Lower leg skin (tissue), 4 donors: Measurements from ENCODE around the gene HMGA1. TPM values are rescaled to one million over a fixed set of nuclear protein-coding genes. Genes with fewer than 3 reads are reported as not detected.
"Not testable (repeated sequence)": the region's sequence is repeated elsewhere in the genome, so short reads cannot be mapped to it uniquely, and the experiment has no call there.

Source experiments
- DNase-seq, 2 donors: peaks; one replicate each; pipeline ENCODE4 v3.0.0-alpha.2; 2019; ENCODE audit warnings: low spot score in 2 of 2
- H3K4me3 ChIP-seq: fragments of 200-600 bp; sonication (generic); 2 replicates; pipeline ENCODE4 v1.5.1; 2017; ENCODE audit warnings: mild to moderate bottlenecking, low read depth; ENCODE audit not compliant: poor library complexity, severe bottlenecking
- POLR2A ChIP-seq, 2 donors: fragments of 450-650 bp; IDR thresholded peaks; one replicate each; pipeline ENCODE4 v1.6.1; 2016 to 2017; ENCODE audit warnings: antibody characterized with exemption in 2 of 2, mild to moderate bottlenecking in 1 of 2, moderate library complexity in 1 of 2
- WGBS, 2 donors: methylation state at CpG; one replicate each; pipeline ENCODE4 v1.1.5; 2018; 5-methylcytosine and 5-hydroxymethylcytosine counted together
- intact Hi-C: fragments of 100-400 bp; cut with DNase I; formaldehyde crosslinking; loops from one replicate; pipeline ENCODE4 v1.15.0; 2023; ENCODE audit warnings: low total_unique reads
- total RNA-seq, 4 donors: library from RNA; depleted of rRNA; stranded (reverse); fragments of >200 nt; gene quantifications; one replicate each; pipeline ENCODE4 v1.1.0, GENCODE V29; 2016
- TF ChIP-seq, protein P1 (sequence below), 3 donors: fragments of 450-650 bp; IDR thresholded peaks; one replicate each; pipeline ENCODE4 v1.5.1; 2016; ENCODE audit warnings: antibody characterized with exemption in 3 of 3, mild to moderate bottlenecking in 3 of 3, moderate library complexity in 2 of 3

Gene HMGA1
- total RNA-seq, 4 donors from 2014 or later = 134 to 188 (median 167) TPM

DNA sequence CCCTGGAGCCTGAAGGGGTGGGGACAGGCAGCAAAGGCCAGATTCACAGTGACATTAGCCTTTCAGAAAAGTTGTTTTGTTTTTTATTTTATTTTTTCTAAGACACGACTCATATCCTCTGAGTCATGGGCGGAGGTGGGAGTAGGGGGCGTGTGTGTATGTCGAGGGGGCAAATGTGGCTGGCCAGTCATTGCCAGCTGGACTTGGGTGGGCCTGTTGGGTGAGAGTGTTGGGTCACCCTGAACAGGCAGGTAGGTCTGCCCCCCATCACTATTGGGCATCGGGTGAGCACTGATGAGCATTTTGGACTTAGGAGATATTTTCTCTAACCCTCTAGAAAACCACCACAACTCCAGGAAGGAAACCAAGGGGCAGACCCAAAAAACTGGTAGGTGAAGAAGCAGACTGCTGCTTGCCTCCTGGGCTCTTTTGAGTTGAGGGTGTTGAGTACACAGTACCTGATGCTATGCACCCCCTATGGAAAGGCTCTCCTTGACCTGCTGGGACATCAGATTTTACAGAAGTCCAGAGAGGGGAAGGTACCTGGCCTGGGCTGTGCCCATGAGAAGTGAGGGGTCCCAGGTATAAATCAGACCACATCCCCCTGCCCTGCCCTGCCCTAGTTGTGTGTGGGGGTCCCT lies 6.6 kb downstream of the HMGA1 start:
- 51 to 53% methylated on average over 5 of the region's 5 CpGs for WGBS, 2 donors
- intact Hi-C loops = loop anchor here (10.0 kb wide), 1 partner anchor 172 kb away; no protein-coding TSS in a partner anchor
- peak in 1 of 2 donors; percentile 59 for DNase-seq
- H3K4me3 ChIP-seq = no peak overlapping the region
- no peak for TF ChIP-seq POLR2A (IDR thresholded peaks at IDR 0.05)
- TF ChIP-seq, protein P1, sequence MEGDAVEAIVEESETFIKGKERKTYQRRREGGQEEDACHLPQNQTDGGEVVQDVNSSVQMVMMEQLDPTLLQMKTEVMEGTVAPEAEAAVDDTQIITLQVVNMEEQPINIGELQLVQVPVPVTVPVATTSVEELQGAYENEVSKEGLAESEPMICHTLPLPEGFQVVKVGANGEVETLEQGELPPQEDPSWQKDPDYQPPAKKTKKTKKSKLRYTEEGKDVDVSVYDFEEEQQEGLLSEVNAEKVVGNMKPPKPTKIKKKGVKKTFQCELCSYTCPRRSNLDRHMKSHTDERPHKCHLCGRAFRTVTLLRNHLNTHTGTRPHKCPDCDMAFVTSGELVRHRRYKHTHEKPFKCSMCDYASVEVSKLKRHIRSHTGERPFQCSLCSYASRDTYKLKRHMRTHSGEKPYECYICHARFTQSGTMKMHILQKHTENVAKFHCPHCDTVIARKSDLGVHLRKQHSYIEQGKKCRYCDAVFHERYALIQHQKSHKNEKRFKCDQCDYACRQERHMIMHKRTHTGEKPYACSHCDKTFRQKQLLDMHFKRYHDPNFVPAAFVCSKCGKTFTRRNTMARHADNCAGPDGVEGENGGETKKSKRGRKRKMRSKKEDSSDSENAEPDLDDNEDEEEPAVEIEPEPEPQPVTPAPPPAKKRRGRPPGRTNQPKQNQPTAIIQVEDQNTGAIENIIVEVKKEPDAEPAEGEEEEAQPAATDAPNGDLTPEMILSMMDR (IDR thresholded peaks at IDR 0.05) = no peak

DNA sequence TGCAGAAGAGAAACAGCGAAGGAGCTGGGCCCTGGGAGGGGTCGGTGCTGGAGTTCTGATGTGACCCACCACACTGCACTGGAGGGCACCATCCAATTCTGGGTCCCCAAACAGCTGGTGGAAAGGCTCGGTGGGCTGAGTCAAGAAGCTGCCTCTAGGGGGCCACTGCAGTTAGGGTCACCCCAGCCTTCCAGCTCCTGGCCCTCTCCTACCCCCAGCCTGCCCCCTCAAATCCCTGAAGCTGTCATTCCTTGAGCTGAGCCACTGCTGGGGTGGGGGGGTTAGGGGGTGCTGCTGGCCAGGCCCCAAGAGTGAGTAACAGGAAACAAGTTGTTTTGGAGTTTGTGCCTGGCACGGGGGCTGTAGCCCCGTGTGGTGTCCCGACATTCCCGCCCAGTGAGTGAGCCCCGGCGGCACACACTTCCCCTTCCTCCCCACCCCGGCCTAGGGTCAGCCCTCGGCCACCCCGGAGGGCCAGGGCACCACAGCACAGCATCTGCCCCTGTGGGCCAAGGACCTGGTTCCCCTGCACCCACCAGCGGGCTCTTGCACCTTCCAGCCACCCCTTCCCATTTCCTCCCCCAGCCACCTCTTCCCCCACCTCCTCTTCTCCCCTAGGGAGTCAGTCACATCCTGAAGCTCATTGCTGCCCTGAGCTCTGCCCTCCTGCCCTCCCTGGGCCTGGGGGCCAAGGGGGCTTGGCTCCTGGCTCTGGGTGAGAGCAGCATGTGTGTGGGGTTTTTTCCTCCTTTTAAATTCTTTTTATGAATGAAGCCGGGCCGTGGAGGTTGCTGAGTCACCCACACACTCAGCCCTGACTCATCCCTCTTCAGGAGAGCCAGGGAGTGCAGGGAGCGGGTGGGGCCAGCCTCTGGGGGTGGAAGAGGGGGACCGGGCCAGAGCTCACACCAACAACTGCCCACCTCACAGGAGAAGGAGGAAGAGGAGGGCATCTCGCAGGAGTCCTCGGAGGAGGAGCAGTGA lies 7.5 kb downstream of the HMGA1 start:
- no peak overlapping the region for H3K4me3 ChIP-seq

DNA sequence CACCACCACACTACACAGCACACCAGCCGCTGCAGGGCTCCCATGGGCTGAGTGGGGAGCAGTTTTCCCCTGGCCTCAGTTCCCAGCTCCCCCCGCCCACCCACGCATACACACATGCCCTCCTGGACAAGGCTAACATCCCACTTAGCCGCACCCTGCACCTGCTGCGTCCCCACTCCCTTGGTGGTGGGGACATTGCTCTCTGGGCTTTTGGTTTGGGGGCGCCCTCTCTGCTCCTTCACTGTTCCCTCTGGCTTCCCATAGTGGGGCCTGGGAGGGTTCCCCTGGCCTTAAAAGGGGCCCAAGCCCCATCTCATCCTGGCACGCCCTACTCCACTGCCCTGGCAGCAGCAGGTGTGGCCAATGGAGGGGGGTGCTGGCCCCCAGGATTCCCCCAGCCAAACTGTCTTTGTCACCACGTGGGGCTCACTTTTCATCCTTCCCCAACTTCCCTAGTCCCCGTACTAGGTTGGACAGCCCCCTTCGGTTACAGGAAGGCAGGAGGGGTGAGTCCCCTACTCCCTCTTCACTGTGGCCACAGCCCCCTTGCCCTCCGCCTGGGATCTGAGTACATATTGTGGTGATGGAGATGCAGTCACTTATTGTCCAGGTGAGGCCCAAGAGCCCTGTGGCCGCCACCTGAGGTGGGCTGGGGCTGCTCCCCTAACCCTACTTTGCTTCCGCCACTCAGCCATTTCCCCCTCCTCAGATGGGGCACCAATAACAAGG lies 8.5 kb downstream of the HMGA1 start:
- 77 to 79% methylated on average over 13 of the region's 13 CpGs for WGBS, 2 donors
- DNase-seq = peak in 1 of 2 donors; percentile 77
- intact Hi-C loops = loop anchor here (10.0 kb wide), 1 partner anchor 170 kb away; no protein-coding TSS in a partner anchor
- not testable (repeated sequence) for H3K4me3 ChIP-seq

More for the DNA sequence above, 7.5 kb downstream of the HMGA1 start:
- 23 to 27% methylated on average over 18 to 19 of the region's 19 CpGs for WGBS, 2 donors
- peak in 1 of 2 donors; percentile 95 for DNase-seq
- no peak for TF ChIP-seq POLR2A (IDR thresholded peaks at IDR 0.05)
- TF ChIP-seq, protein P1 (IDR thresholded peaks at IDR 0.05) = no peak
- intact Hi-C loops = loop anchor here (10.0 kb wide), 1 partner anchor 171 kb away; no protein-coding TSS in a partner anchor

DNA sequence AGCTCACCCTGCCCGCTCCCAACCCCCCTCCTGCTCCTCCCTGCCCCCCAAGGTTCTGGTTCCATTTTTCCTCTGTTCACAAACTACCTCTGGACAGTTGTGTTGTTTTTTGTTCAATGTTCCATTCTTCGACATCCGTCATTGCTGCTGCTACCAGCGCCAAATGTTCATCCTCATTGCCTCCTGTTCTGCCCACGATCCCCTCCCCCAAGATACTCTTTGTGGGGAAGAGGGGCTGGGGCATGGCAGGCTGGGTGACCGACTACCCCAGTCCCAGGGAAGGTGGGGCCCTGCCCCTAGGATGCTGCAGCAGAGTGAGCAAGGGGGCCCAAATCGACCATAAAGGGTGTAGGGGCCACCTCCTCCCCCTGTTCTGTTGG lies 9.1 kb downstream of the HMGA1 start:
- intact Hi-C loops = loop anchor here (10.0 kb wide), 1 partner anchor 169 kb away; no protein-coding TSS in a partner anchor
- WGBS, 2 donors = 77 to 79% methylated on average over 7 of the region's 7 CpGs

DNA sequence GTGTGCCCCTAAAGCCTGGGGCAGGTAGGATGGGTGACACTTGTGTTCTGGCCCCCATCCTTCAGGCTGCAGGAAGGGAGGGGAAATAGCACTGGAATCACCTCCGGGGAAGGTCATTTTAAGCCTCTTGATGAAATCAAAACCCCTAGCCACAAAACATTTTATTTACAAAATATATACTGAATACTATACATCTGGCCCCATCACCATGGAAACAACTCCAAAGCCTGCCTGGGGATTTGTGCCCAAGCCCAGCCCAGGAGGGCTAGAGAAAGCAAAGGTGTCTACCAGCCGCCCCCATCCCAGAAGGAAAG lies 9.5 kb downstream of the HMGA1 start:
- TF ChIP-seq POLR2A (IDR thresholded peaks at IDR 0.05) = no peak
- TF ChIP-seq, protein P1 (IDR thresholded peaks at IDR 0.05) = no peak
- intact Hi-C loops = loop anchor here (10.0 kb wide), 1 partner anchor 169 kb away; no protein-coding TSS in a partner anchor
- H3K4me3 ChIP-seq = no peak overlapping the region
- no peak for DNase-seq
- WGBS, 2 donors = 74 to 83% methylated on average over 2 of the region's 2 CpGs

More for the DNA sequence above, 9.1 kb downstream of the HMGA1 start:
- DNase-seq, H3K4me3 ChIP-seq: not testable (repeated sequence)

DNA sequence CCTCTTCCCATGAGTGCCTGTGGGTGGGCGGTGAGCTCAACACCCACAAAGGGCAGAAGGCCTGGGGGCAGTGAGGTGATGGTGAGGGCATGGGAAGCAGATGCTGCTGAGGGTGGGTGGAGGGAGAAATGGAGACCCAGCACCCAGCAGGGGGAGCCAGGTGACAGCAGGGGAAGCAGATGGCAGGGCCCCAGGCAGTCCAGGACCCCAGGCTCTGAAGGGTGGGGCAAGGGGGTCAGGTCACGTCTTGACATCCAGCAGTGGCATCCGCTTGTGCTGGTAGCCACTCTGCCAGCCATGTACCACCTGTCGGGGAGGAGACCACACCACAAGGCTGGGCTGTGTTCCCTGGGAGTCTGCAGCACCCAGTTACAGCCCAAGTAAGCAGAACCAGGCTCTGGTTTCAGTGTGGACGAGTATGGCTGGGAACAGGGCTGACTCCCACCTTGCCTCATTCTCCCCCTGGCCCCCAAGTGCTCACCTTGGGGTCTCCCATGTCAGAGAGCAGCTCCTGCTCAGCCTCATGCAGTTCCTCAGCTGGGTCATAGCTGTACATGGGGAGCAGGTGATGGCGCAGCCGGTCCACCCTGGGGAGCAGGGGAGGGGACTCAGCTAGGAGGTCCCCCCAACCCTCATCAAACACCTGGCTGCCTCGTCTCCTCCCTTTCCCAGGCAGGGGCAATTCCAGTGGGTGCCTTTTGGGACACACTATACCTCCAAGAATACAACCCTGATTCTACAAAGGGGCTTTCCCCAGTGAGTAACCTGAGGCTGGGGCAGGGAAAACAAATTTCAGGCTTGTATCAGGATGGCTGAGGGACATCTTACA lies 10.1 kb downstream of the HMGA1 start:
- DNase-seq = no peak
- WGBS, 2 donors = 58 to 59% methylated on average over 5 to 6 of the region's 8 CpGs
- TF ChIP-seq, protein P1 (IDR thresholded peaks at IDR 0.05) = no peak
- TF ChIP-seq POLR2A (IDR thresholded peaks at IDR 0.05) = no peak
- intact Hi-C loops = loop anchor here (10.0 kb wide), 1 partner anchor 168 kb away; no protein-coding TSS in a partner anchor
- H3K4me3 ChIP-seq = no peak overlapping the region
